DND-41 (cell line): ENCODE data around the gene ARHGAP6.
"Not testable (repeated sequence)": the region's sequence is repeated elsewhere in the genome, so short reads cannot be mapped to it uniquely, and the experiment has no call there.

Source experiments
- ATAC-seq: fragments of 200-7000 bp; cut with Tn5 transposase; 3 replicates; pipeline ENCODE4 v1.9.1; 2021; ENCODE audit warnings: low read depth; ENCODE audit not compliant: insufficient read depth
- DNase-seq: peaks from one replicate; pipeline ENCODE4 v3.0.0-alpha.2; 2020
- H2AFZ ChIP-seq: 2 replicates; pipeline ENCODE4 v1.6.0; 2012; ENCODE audit warnings: low read depth, low read length
- H3K27ac ChIP-seq: 2 replicates; pipeline ENCODE4 v1.5.1; 2012; ENCODE audit warnings: low read length, inconsistent platforms
- H3K27me3 ChIP-seq: fragments of 200-600 bp; sonication (generic); 2 replicates; pipeline ENCODE4 v1.6.0; 2012; ENCODE audit warnings: low read length, mild to moderate bottlenecking, inconsistent platforms; ENCODE audit not compliant: insufficient read depth, poor library complexity
- H3K36me3 ChIP-seq: 2 replicates; pipeline ENCODE4 v1.5.1; 2012; ENCODE audit warnings: low read length, inconsistent platforms; ENCODE audit not compliant: insufficient read depth
- H3K4me1 ChIP-seq: 2 replicates; pipeline ENCODE4 v1.5.1; 2012; ENCODE audit warnings: mild to moderate bottlenecking, low read length; ENCODE audit not compliant: insufficient read depth
- H3K4me2 ChIP-seq: 2 replicates; pipeline ENCODE4 v1.6.0; 2012; ENCODE audit warnings: mild to moderate bottlenecking, moderate library complexity, low read length, inconsistent platforms; ENCODE audit not compliant: insufficient read depth
- H3K4me3 ChIP-seq, 2 experiments: fragments of 200-600 bp in 1 of 2; shearing (Covaris generic) in 1 of 2; 2 replicates each; pipeline ENCODE4 v1.5.1; 2012 to 2016; ENCODE audit warnings: inconsistent platforms in 2 of 2, low read length in 2 of 2, mild to moderate bottlenecking in 2 of 2, low read depth in 1 of 2, moderate library complexity in 1 of 2
- H3K79me2 ChIP-seq: 2 replicates; pipeline ENCODE4 v1.6.0; 2012; ENCODE audit warnings: low read length, inconsistent platforms; ENCODE audit not compliant: insufficient read depth
- H3K9ac ChIP-seq: 2 replicates; pipeline ENCODE4 v1.6.0; 2012; ENCODE audit warnings: low read depth, mild to moderate bottlenecking, inconsistent platforms, low read length, moderate library complexity
- H3K9me3 ChIP-seq: 2 replicates; pipeline ENCODE4 v1.5.1; 2012; ENCODE audit warnings: low read length, moderate library complexity, mild to moderate bottlenecking, inconsistent platforms; ENCODE audit not compliant: insufficient read depth, severe bottlenecking
- H4K20me1 ChIP-seq: 2 replicates; pipeline ENCODE4 v1.6.0; 2012; ENCODE audit warnings: low read length; ENCODE audit not compliant: insufficient read depth
- EZH2 ChIP-seq: IDR thresholded peaks from 3 replicates; pipeline ENCODE4 v1.6.1; 2012; ENCODE audit warnings: borderline replicate concordance, low read depth, mild to moderate bottlenecking, moderate library complexity, low read length, inconsistent platforms; ENCODE audit not compliant: severe bottlenecking
- TF ChIP-seq, protein P1 (sequence below): IDR thresholded peaks from 2 replicates; pipeline ENCODE4 v1.5.1; 2012; ENCODE audit warnings: borderline replicate concordance, low read length, moderate library complexity, mild to moderate bottlenecking; ENCODE audit not compliant: poor library complexity, severe bottlenecking; ENCODE audit errors: extremely low read depth

The ARHGAP6 gene

DNA sequence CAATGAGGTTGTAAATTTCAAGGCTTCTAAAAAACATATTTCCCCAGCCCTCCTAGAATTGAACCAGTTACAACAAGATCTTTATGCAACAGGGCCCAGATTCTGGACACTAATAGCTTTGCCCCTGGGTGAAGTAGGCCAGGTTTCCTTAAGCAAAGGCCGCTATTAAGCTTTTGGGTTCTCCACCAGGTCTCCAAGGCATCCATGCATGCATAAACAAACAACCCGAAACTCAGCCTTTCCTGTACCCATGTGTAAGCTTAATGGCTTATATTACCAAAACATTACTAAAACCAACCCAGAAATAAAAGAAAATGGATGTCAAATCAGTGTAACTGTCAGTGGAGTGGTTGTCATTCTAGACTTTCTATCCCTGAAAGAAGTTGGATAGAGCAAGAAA is 137.1 kb downstream of the ARHGAP6 start:
- no peaks in the 10 kb centered on the region for H3K9me3 ChIP-seq
- H3K27me3 ChIP-seq, result no peaks in the 10 kb centered on the region
- no peaks in the 10 kb centered on the region for H4K20me1 ChIP-seq
- H3K4me3 ChIP-seq, result no peak overlapping the region
- no peaks in the 10 kb centered on the region for H3K36me3 ChIP-seq
- no peak for DNase-seq
- no peaks in the 10 kb centered on the region for H3K4me1 ChIP-seq
- H3K9ac ChIP-seq, result no peak overlapping the region
- H3K27ac ChIP-seq, result no peak overlapping the region
- ATAC-seq, result no peak
- no peaks in the 10 kb centered on the region for H3K79me2 ChIP-seq
- no peak overlapping the region for H2AFZ ChIP-seq
- TF ChIP-seq, protein P1, sequence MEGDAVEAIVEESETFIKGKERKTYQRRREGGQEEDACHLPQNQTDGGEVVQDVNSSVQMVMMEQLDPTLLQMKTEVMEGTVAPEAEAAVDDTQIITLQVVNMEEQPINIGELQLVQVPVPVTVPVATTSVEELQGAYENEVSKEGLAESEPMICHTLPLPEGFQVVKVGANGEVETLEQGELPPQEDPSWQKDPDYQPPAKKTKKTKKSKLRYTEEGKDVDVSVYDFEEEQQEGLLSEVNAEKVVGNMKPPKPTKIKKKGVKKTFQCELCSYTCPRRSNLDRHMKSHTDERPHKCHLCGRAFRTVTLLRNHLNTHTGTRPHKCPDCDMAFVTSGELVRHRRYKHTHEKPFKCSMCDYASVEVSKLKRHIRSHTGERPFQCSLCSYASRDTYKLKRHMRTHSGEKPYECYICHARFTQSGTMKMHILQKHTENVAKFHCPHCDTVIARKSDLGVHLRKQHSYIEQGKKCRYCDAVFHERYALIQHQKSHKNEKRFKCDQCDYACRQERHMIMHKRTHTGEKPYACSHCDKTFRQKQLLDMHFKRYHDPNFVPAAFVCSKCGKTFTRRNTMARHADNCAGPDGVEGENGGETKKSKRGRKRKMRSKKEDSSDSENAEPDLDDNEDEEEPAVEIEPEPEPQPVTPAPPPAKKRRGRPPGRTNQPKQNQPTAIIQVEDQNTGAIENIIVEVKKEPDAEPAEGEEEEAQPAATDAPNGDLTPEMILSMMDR, result no peak
- no peak for TF ChIP-seq EZH2
- no peak overlapping the region for H3K4me2 ChIP-seq

- Histone ChIP-seq H3K4me1 (no peaks in the 10 kb centered on the region), H3K27ac (no peak overlapping the region), H3K9ac (no peak overlapping the region), H3K27me3 (no peaks in the 10 kb centered on the region), H3K79me2 (no peaks in the 10 kb centered on the region), H3K36me3 (no peaks in the 10 kb centered on the region), H4K20me1 (no peaks in the 10 kb centered on the region), H3K4me3 (no peak overlapping the region), H2AFZ (no peak overlapping the region), H3K4me2 (no peak overlapping the region), H3K9me3 (no peaks in the 10 kb centered on the region)
- ATAC-seq (no peak), DNase-seq (no peak)
- no peak for TF ChIP-seq EZH2
- TF ChIP-seq, protein P1, result no peak
Observed at GRCh38 chrX:11525685-11526084, 140.0 kb downstream of the ARHGAP6 start.

- ATAC-seq, H3K79me2 ChIP-seq, H3K9ac ChIP-seq, H4K20me1 ChIP-seq, H3K4me2 ChIP-seq, H2AFZ ChIP-seq, H3K27me3 ChIP-seq, H3K4me1 ChIP-seq, H3K36me3 ChIP-seq, H3K4me3 ChIP-seq, H3K27ac ChIP-seq, DNase-seq, H3K9me3 ChIP-seq: not testable (repeated sequence)
Observed at GRCh38 chrX:11519234-11519633, 146.5 kb downstream of the ARHGAP6 start.

DNA sequence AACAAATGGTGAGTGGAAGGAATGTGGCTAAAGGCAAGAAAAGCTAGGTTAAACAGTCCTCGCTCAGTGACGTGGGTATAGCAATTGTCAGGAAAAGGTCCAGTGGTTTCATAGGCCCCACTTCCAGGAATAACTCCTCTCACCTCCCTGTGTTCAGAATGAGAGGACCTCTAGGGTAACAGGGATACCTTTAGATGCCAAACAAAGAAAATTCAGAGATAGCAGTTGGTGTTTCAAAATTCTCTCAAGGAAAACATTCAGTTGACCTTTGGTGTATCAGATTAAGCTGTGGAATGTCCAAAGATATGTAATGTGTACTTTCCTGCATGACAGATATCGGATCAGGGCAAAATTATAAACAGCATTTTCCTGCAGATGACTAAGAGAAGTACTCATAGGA is 155.9 kb downstream of the ARHGAP6 start:
- H3K4me1 ChIP-seq, result no peaks in the 10 kb centered on the region
- H3K79me2 ChIP-seq, result no peaks in the 10 kb centered on the region
- H3K4me3 ChIP-seq, result no peak overlapping the region
- H3K27me3 ChIP-seq, result no peaks in the 10 kb centered on the region
- H3K27ac ChIP-seq, result no peak overlapping the region
- no peak for TF ChIP-seq EZH2
- TF ChIP-seq, protein P1, result no peak
- no peaks in the 10 kb centered on the region for H3K36me3 ChIP-seq
- H3K9me3 ChIP-seq, result no peaks in the 10 kb centered on the region
- H4K20me1 ChIP-seq, result no peaks in the 10 kb centered on the region
- H2AFZ ChIP-seq, result no peak overlapping the region
- ATAC-seq (no peak), DNase-seq (no peak)
- no peak overlapping the region for H3K9ac ChIP-seq
- no peak overlapping the region for H3K4me2 ChIP-seq
